GM18517 (cell line): Measurements from ENCODE around the gene DGKB.

Experiments used
- ATAC-seq: cut with Tn5 transposase; IDR thresholded peaks from one replicate; pipeline ENCODE4 v1.9.1; 2021; ENCODE audit warnings: mild to moderate bottlenecking, moderate library complexity; ENCODE audit not compliant: unreplicated experiment

The DGKB gene

DNA sequence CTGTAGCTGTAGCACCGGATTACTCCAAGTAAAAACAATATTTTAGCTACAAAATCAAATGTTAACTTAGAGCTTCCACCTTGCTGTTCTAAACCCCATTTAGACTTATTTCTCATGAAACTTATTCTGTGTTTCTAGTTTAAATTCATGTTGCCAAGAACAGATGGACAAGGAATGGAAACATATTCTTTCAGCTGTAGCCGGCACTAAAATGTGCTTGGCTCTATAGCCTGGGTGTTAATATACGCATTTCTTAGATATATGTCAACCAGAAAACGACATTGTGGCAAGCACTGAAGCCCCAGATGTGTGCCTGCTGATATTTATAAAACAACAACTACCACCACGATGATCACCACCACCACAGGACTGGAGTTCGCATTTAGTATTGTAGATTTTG lies 722.8 kb downstream of the DGKB start:
- ATAC-seq = no peak

DNA sequence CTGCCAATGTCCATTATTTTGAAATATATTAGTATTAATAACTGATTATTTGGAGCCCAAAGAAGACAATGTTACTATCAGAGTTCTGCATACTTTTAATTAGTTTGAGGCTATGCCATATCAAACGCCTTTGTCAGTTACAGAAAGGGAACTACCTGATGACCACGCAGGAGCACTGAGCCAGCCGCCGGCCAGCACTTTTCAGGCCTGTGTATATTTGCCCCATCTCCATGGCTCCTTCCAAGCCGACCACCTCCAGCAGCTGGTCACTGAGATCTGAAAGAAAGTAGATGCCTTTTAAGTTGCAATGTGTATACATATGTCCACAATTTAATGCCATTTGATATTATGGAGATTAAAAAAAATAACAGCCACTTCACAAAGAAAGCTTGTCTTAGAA lies 724.7 kb downstream of the DGKB start:
- no peak for ATAC-seq

DNA sequence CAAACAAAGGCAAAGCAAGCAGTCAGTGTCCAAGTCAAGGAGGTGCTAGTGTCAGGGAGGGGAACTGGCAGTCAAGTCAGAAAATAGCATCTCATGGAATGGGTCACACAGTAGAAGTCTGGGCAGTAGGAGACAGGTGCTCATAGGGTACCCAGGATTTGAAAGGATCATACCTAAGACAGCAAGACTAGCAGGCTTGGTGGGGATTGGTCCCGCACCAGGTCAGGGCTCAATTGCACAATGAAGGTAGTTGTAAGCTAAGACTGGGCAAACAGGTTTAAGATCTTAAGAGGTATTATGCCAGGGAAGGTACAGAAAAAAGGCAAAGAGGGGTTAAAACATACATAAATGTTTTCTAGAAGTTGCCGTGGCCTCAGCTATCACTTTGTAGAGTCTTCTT lies 731.7 kb downstream of the DGKB start:
- no peak for ATAC-seq

DNA sequence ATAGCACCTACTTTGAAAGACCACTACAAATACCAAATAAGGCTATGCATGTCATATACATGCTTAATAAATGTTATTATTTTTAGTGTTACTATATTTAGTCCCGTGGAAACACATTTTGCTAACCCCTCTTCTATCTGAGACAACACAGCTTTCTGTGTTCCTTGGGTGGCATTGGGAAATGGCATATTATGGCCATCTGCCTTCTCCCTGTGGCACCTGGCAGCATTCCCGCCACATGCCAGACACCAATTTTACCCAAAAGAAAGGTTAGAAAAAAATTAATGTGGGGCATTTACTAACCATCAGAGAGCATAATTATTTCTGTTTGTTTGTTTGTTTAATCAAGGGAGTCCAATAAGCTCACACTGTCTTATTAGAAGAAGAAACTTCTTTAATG lies 744.4 kb downstream of the DGKB start:
- no peak for ATAC-seq

- no peak for ATAC-seq
These were observed 746.1 kb downstream of the DGKB start for GRCh38 chr7:14156436-14156835.

DNA sequence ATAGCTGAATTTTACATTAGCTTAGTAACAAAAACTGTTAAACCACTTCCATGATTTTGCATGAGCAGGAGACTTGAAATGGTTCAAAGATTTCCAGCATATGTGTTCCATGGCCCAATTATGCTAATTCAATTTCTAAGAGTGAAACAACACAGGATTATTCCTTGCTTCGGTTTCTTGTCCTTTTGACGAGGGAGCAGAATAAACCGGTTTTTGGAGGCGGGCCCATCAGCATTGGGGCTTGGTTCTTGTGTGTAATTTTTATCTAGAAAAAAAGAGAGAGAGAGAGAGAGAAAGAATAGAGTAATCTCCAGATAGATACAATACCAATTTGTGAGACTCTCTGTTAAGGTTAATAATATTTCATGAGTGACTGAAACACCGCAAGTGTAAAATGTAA lies 753.6 kb downstream of the DGKB start:
- no peak for ATAC-seq

DNA sequence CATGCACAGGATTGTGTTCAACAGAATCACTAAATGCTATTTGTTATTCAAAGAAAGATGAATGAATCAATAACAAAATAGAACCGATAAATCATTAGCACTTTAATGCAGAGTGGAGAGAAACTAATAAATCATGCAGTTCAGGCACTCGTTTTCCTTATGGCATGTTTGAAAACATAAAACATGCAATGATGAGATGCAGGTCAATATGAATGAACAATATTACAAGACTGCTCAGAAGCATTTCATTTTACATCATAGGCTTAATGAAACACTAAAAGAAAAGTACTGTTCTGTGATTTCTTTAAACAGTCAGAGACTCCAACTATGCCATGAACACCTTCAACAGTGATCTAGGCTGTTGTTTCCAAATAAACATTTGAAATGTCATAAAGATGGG lies 755.0 kb downstream of the DGKB start:
- ATAC-seq = no peak

- ATAC-seq = no peak
These were observed 758.0 kb downstream of the DGKB start for GRCh38 chr7:14144538-14144937.

DNA sequence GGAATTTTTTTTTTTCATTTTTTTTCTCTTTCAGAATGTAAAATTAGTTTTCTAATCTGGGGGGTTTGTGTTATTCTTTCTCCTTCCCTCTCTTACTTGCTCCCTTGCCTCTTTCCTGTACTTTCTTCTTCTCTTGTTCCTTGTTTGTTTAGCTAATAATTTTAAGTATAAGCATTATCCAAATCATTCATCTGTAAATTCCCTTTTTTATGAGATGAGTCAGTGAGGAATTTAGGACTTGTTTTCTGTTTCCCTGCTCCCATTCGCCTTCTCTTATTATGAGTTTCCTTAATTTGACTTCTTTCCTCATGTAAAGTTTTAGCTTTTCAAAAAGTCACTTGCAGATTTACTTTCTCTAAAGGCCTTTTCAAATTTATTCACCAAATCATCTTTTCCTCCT lies 758.4 kb downstream of the DGKB start:
- ATAC-seq = no peak

- ATAC-seq = no peak
These were observed 764.9 kb downstream of the DGKB start for GRCh38 chr7:14137676-14138075.

DNA sequence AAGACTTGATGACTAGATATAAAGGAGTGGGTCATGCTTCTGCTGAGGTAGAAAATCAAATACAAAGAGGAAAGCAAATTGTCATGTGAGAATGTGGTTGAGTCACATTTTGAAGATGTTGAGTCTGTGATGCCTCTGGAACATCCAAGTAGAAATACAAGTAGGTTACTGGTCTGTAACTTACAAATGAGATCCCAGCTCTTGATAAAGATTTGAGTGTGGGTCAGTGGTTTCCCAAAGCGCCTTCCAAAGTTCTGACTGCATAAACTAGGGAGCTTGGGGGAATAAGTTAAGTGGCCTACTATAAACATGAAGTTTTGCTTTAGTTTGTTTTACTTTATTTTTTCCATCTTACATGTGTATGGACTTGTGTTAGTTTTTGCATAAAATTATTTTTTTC lies 768.8 kb downstream of the DGKB start:
- no peak for ATAC-seq

GRCh38 chr7:14125998-14126397 lies 776.6 kb downstream of the DGKB start:
- no peak for ATAC-seq

DNA sequence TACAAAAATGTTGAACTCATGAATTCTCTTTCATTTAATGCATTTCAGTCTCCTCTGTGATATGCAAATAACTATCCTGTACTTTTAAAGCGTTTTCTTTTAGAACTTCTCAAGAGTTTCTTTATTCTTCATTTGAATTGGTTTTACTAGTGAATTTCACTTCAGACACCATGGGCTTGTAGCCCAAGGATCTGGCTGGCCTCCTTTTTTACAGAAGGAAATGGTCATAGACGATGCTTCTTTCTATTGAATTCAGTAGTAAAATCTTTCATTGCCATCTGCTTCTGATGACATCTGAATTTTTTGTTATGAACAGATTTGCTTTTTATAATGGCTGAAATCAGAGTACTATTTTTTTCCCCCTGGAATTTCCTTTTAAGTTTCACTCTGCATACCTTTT lies 777.8 kb downstream of the DGKB start:
- ATAC-seq = no peak

- no peak for ATAC-seq
These were observed 778.6 kb downstream of the DGKB start for GRCh38 chr7:14123923-14124322.

DNA sequence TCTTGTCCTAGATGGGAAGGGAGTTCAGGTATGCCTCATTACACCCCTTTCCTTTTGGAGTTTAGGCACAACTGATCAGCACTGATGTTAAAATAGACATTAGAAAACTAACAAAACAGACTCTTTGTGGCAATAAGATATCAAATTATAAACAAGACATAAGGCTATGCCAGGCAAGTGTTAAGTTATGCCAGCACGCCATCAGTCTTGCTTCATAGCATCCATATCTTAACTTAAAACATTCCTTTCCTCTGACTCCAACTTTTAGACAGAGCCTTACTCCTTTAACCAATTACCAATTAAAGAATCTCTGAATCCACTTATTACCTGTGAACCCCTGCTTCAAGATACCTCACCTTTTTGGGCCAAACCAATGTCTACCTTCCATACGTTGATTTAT lies 786.9 kb downstream of the DGKB start:
- no peak for ATAC-seq

DNA sequence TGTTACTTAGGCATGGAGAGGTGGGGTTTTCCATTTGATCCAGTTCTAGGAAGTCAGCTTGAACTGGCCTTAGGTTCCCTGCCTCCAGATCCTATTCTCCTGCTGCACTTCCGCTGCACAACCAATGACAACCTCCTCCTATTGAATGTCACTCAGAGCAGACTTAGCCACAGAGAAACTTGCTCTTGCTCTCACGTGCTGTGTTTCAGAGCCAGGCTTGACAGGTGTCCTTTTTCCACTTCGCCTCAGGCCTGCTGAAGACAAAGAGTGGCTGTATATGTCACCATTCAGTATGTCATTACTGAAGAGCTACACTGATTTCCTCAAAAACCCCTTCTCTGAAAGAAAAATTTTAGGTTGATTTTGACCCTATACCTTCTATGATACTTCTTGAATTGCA lies 797.7 kb downstream of the DGKB start:
- ATAC-seq = no peak

- ATAC-seq = no peak
These were observed 806.4 kb downstream of the DGKB start for GRCh38 chr7:14096159-14096558.

- ATAC-seq = no peak
These were observed 807.2 kb downstream of the DGKB start for GRCh38 chr7:14095233-14095950.
